ENCODE measurements around the gene SYNJ1. TPM values are rescaled to one million over a fixed set of nuclear protein-coding genes. Genes with fewer than 3 reads are reported as not detected.

The SYNJ1 gene
- total and polyA plus RNA-seq, 9 of the 15 experiments (the other 6 are each of a cell fraction or from before 2014, with no cell fraction given): 2.4 to 10.6 (median 5.6) TPM

- no peak for TF ChIP-seq ZBTB8A (IDR thresholded peaks at IDR 0.05; ENCODE audit: partially characterized antibody)
- TF ChIP-seq ZNF707 (CRISPR knock-in tag; conservative IDR thresholded peaks at IDR 0.05): no peak
- TF ChIP-seq, protein P1, sequence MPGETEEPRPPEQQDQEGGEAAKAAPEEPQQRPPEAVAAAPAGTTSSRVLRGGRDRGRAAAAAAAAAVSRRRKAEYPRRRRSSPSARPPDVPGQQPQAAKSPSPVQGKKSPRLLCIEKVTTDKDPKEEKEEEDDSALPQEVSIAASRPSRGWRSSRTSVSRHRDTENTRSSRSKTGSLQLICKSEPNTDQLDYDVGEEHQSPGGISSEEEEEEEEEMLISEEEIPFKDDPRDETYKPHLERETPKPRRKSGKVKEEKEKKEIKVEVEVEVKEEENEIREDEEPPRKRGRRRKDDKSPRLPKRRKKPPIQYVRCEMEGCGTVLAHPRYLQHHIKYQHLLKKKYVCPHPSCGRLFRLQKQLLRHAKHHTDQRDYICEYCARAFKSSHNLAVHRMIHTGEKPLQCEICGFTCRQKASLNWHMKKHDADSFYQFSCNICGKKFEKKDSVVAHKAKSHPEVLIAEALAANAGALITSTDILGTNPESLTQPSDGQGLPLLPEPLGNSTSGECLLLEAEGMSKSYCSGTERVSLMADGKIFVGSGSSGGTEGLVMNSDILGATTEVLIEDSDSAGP (CRISPR knock-in tag; IDR thresholded peaks at IDR 0.05): no peak
- TF ChIP-seq, protein P2, sequence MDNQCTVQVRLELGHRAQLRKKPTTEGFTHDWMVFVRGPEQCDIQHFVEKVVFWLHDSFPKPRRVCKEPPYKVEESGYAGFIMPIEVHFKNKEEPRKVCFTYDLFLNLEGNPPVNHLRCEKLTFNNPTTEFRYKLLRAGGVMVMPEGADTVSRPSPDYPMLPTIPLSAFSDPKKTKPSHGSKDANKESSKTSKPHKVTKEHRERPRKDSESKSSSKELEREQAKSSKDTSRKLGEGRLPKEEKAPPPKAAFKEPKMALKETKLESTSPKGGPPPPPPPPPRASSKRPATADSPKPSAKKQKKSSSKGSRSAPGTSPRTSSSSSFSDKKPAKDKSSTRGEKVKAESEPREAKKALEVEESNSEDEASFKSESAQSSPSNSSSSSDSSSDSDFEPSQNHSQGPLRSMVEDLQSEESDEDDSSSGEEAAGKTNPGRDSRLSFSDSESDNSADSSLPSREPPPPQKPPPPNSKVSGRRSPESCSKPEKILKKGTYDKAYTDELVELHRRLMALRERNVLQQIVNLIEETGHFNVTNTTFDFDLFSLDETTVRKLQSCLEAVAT (IDR thresholded peaks at IDR 0.05): 0 out of 4 replicates have a peak, but pooled peaks of 1 of the 2 experiments have one; percentile 14
- no peak for TF ChIP-seq POU5F1 (IDR thresholded peaks at IDR 0.05; ENCODE audit: borderline replicate concordance, low read depth, low read length, partially characterized antibody)
- TF ChIP-seq ZNF785 (CRISPR knock-in tag; IDR thresholded peaks at IDR 0.05): no peak
- TF ChIP-seq KLF13 (tag; IDR thresholded peaks at IDR 0.05; ENCODE audit: borderline replicate concordance, low read depth): no peak
- TF ChIP-seq PRPF4 (IDR thresholded peaks at IDR 0.05; ENCODE audit: insufficient read depth, low read depth, low read length, poor library complexity, severe bottlenecking): no peak
- no peak for TF ChIP-seq FOS (IDR thresholded peaks at IDR 0.05; ENCODE audit: extremely low read depth, insufficient read length)
- no peak for TF ChIP-seq NFATC3 (IDR thresholded peaks at IDR 0.05)
- TF ChIP-seq ESRRB (CRISPR knock-in tag; IDR thresholded peaks at IDR 0.05; ENCODE audit: borderline replicate concordance): no peak
- TF ChIP-seq ZNF589 (CRISPR knock-in tag; IDR thresholded peaks at IDR 0.05; ENCODE audit: low read depth): no peak
- TF ChIP-seq, protein P3, sequence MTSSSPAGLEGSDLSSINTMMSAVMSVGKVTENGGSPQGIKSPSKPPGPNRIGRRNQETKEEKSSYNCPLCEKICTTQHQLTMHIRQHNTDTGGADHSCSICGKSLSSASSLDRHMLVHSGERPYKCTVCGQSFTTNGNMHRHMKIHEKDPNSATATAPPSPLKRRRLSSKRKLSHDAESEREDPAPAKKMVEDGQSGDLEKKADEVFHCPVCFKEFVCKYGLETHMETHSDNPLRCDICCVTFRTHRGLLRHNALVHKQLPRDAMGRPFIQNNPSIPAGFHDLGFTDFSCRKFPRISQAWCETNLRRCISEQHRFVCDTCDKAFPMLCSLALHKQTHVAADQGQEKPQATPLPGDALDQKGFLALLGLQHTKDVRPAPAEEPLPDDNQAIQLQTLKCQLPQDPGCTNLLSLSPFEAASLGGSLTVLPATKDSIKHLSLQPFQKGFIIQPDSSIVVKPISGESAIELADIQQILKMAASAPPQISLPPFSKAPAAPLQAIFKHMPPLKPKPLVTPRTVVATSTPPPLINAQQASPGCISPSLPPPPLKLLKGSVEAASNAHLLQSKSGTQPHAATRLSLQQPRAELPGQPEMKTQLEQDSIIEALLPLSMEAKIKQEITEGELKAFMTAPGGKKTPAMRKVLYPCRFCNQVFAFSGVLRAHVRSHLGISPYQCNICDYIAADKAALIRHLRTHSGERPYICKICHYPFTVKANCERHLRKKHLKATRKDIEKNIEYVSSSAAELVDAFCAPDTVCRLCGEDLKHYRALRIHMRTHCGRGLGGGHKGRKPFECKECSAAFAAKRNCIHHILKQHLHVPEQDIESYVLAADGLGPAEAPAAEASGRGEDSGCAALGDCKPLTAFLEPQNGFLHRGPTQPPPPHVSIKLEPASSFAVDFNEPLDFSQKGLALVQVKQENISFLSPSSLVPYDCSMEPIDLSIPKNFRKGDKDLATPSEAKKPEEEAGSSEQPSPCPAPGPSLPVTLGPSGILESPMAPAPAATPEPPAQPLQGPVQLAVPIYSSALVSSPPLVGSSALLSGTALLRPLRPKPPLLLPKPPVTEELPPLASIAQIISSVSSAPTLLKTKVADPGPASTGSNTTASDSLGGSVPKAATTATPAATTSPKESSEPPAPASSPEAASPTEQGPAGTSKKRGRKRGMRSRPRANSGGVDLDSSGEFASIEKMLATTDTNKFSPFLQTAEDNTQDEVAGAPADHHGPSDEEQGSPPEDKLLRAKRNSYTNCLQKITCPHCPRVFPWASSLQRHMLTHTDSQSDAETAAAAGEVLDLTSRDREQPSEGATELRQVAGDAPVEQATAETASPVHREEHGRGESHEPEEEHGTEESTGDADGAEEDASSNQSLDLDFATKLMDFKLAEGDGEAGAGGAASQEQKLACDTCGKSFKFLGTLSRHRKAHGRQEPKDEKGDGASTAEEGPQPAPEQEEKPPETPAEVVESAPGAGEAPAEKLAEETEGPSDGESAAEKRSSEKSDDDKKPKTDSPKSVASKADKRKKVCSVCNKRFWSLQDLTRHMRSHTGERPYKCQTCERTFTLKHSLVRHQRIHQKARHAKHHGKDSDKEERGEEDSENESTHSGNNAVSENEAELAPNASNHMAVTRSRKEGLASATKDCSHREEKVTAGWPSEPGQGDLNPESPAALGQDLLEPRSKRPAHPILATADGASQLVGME (CRISPR knock-in tag; IDR thresholded peaks at IDR 0.05): no peak
- no peak for TF ChIP-seq MYC (IDR thresholded peaks at IDR 0.05; ENCODE audit: low read depth, low read length)
- TF ChIP-seq MYC (CRISPR knock-in tag; IDR thresholded peaks at IDR 0.05; ENCODE audit: borderline replicate concordance, low read depth): no peak
- TF ChIP-seq THRA (IDR thresholded peaks at IDR 0.05): no peak
- no peak for TF ChIP-seq ZNF436 (CRISPR knock-in tag; IDR thresholded peaks at IDR 0.05)
- no peak for TF ChIP-seq ZNF124 (CRISPR knock-in tag; IDR thresholded peaks at IDR 0.05)
Measured at GRCh38 chr21:32770871-32771523, 43.2 kb upstream of the SYNJ1 start (continued).

Measured in K562 (cell line).